ENCODE data around the gene UBE2B.

UBE2B gene

GRCh38 chr5:134437847-134438581 is 66.6 kb downstream of the UBE2B start:
- no peak for DNase-seq (ENCODE audit: low spot score)

- no peak for DNase-seq (ENCODE audit: low spot score)
Observed at GRCh38 chr5:134438721-134439123, 67.4 kb downstream of the UBE2B start.

- no peak for DNase-seq (ENCODE audit: low spot score)
Observed at GRCh38 chr5:134439210-134439654, 67.9 kb downstream of the UBE2B start.

- no peak for DNase-seq (ENCODE audit: low spot score)
Observed at GRCh38 chr5:134440201-134440755, 68.9 kb downstream of the UBE2B start.

All from NAMALWA (cell line).